SU-DHL-6 (cell line): ENCODE results near the gene AMT.

Experiments used
- H2AFZ ChIP-seq: fragments of 200-600 bp; sonication (generic); 2 replicates; pipeline ENCODE4 v1.6.1; 2014; ENCODE audit warnings: low read depth, mild to moderate bottlenecking, moderate library complexity, mixed read lengths, antibody characterized with exemption, low read length; ENCODE audit not compliant: severe bottlenecking
- H3F3A ChIP-seq: fragments of 200-600 bp; shearing (Covaris generic); 2 replicates; pipeline ENCODE4 v1.6.0; 2016; ENCODE audit warnings: antibody characterized with exemption, mild to moderate bottlenecking; ENCODE audit not compliant: insufficient read depth
- H3K27ac ChIP-seq: fragments of 200-600 bp; sonication (generic); 2 replicates; pipeline ENCODE4 v1.5.1; 2016; ENCODE audit warnings: low read depth, mild to moderate bottlenecking, low read length, moderate library complexity, mixed read lengths
- H3K27me3 ChIP-seq: fragments of 200-600 bp; sonication (generic), shearing (Covaris generic); 2 replicates; pipeline ENCODE4 v1.6.0; 2014; ENCODE audit warnings: mild to moderate bottlenecking, low read length
- H3K36me3 ChIP-seq: fragments of 200-600 bp; sonication (generic); 2 replicates; pipeline ENCODE4 v1.6.1; 2014; ENCODE audit warnings: mild to moderate bottlenecking, low read length, mixed read lengths
- H3K4me2 ChIP-seq: fragments of 300-600, 200-600 bp; shearing (Covaris generic), sonication (generic); 2 replicates; pipeline ENCODE4 v1.6.0; 2014; ENCODE audit warnings: low read length, low read depth, mild to moderate bottlenecking; ENCODE audit not compliant: poor library complexity, severe bottlenecking
- H3K4me3 ChIP-seq: fragments of 200-600 bp; sonication (generic); 2 replicates; pipeline ENCODE4 v1.5.1; 2014; ENCODE audit warnings: antibody characterized with exemption, low read length, mild to moderate bottlenecking, mixed read lengths; ENCODE audit not compliant: insufficient read depth, poor library complexity, severe bottlenecking
- H3K79me2 ChIP-seq: fragments of 200-600 bp; sonication (generic); 2 replicates; pipeline ENCODE4 v1.6.1; 2014; ENCODE audit warnings: mild to moderate bottlenecking, low read length, moderate library complexity; ENCODE audit not compliant: insufficient read depth
- H3K9ac ChIP-seq: fragments of 200-600 bp; sonication (generic); 2 replicates; pipeline ENCODE4 v1.7.0; 2014; ENCODE audit warnings: mild to moderate bottlenecking, low read length
- H3K9me2 ChIP-seq: fragments of 200-600 bp; sonication (generic); replicated peaks from 2 replicates; pipeline ENCODE4 v1.6.1; 2014; ENCODE audit warnings: low read length; ENCODE audit not compliant: insufficient read depth
- H3K9me3 ChIP-seq: fragments of 200-600 bp; sonication (generic); 2 replicates; pipeline ENCODE4 v1.6.1; 2014; ENCODE audit warnings: low read length, mixed read lengths; ENCODE audit not compliant: insufficient read depth
- H4K20me1 ChIP-seq: fragments of 200-600 bp; sonication (generic); 2 replicates; pipeline ENCODE4 v1.6.1; 2014; ENCODE audit warnings: low read depth, mild to moderate bottlenecking, antibody characterized with exemption, low read length, moderate library complexity, mixed read lengths
- EZH2phosphoT487 ChIP-seq: fragments of 200-600 bp; sonication (generic), shearing (Covaris generic); conservative IDR thresholded peaks from 2 replicates; pipeline ENCODE4 v1.6.1; 2018; ENCODE audit warnings: mild to moderate bottlenecking, antibody characterized with exemption, low read length, moderate library complexity, mixed read lengths
- TF ChIP-seq, protein P1 (sequence below): fragments of 200-600 bp; sonication (generic); IDR thresholded peaks from one replicate; pipeline ENCODE4 v1.5.1; 2017; ENCODE audit warnings: antibody characterized with exemption, mild to moderate bottlenecking, low read length, moderate library complexity; ENCODE audit not compliant: insufficient read depth, poor library complexity, severe bottlenecking

Gene AMT

DNA sequence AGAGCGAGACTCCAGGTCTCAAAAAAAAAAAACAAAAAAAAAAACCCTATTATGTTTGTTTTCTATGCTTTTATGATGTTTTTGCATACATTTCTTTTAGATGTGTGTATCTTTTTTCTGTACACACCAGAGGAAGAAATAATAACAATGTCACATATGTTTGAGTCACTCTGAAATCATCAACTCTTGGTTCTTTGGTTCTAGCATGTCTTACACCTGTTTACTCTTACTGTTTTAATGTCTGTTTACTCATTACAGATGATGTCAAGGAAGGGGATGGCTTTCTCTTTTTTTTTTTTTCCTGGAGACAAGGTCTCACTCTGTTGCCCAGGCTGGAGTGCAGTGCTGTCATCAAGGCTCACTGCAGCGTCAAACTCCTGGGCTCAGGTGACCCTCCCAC lies 34.6 kb downstream of the AMT start:
- Histone ChIP-seq H3K27ac (no peak overlapping the region), H3K9ac (no peak overlapping the region), H3K36me3 (no peaks in the 10 kb centered on the region), H3K4me2 (no peak overlapping the region), H3K9me2 (no peaks in the 10 kb centered on the region), H2AFZ (no peak overlapping the region), H3K9me3 (no peaks in the 10 kb centered on the region), H4K20me1 (peaks cover 13% of the 10 kb centered on the region), H3K4me3 (no peak overlapping the region), H3K79me2 (peaks cover 99% of the 10 kb centered on the region), H3F3A (peaks cover 7% of the 10 kb centered on the region), H3K27me3 (no peaks in the 10 kb centered on the region)
- TF ChIP-seq, protein P1, sequence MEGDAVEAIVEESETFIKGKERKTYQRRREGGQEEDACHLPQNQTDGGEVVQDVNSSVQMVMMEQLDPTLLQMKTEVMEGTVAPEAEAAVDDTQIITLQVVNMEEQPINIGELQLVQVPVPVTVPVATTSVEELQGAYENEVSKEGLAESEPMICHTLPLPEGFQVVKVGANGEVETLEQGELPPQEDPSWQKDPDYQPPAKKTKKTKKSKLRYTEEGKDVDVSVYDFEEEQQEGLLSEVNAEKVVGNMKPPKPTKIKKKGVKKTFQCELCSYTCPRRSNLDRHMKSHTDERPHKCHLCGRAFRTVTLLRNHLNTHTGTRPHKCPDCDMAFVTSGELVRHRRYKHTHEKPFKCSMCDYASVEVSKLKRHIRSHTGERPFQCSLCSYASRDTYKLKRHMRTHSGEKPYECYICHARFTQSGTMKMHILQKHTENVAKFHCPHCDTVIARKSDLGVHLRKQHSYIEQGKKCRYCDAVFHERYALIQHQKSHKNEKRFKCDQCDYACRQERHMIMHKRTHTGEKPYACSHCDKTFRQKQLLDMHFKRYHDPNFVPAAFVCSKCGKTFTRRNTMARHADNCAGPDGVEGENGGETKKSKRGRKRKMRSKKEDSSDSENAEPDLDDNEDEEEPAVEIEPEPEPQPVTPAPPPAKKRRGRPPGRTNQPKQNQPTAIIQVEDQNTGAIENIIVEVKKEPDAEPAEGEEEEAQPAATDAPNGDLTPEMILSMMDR = no peak
- TF ChIP-seq EZH2phosphoT487 = no peak

DNA sequence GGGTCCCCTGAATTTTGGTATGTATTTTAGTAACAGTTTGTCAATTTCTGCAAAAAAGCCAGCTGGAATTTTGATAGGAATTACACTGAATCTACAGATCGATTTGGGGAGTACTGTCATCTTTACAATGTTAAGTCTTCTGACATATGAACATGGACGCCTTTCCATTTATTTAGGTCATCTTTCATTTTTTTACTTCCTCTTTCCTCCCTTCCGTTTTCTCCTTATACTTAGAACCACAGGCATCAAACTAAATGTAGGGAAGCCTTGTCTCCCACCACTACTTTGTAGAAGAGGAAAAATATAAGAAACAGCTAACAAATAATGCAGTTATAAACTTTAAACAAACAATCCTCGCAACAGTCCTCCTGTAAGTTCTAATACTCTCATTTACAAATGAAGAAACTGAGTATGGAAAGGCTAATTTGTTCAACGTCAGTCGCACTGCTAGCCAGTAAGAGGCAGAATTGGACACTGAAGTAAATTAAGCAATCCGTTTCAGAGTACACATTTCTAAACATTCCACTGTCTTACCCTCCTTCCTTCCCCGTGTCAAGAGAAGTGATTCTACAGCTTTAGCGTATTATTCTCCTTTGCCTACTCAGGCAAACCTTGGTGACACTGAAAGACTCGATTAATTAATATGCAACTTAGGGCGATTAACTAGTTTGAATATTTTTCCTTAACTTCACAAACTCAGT lies 36.1 kb downstream of the AMT start:
- TF ChIP-seq, protein P1 = no peak
- TF ChIP-seq EZH2phosphoT487 = no peak
- Histone ChIP-seq H3K9ac (no peak overlapping the region), H3K27me3 (no peaks in the 10 kb centered on the region), H3K27ac (no peak overlapping the region), H3F3A (peaks cover 7% of the 10 kb centered on the region), H3K4me2 (no peak overlapping the region), H3K79me2 (peaks cover 99% of the 10 kb centered on the region), H3K9me3 (no peaks in the 10 kb centered on the region), H2AFZ (no peak overlapping the region), H3K4me3 (no peak overlapping the region), H3K36me3 (no peaks in the 10 kb centered on the region), H3K9me2 (no peaks in the 10 kb centered on the region), H4K20me1 (peaks cover 13% of the 10 kb centered on the region)

DNA sequence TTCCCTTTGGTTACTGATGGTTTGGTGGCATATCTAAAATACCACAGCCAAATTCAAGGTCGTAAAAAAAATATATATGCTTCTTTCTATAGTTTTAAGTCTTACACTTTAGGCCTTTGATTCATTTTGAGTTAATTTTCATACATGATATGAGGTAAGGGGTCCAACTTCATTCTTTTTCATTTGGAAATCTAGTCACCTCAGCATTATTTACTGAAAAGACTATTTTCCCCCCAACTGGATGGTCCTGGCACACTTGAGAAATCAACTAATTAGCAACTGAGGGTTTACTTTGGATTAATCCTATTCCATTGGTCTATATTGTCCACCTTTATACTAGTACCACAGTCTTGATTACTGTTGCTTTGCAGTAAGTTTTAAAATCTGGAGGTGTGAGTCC lies 36.7 kb downstream of the AMT start:
- Histone ChIP-seq H3K9me3 (no peaks in the 10 kb centered on the region), H3K9ac (no peak overlapping the region), H2AFZ (no peak overlapping the region), H3K27ac (no peak overlapping the region; the same call in 1 of the 2 replicates), H3F3A (peaks cover 7% of the 10 kb centered on the region), H3K4me3 (no peak overlapping the region), H3K9me2 (no peaks in the 10 kb centered on the region), H3K79me2 (peaks cover 99% of the 10 kb centered on the region), H3K27me3 (no peaks in the 10 kb centered on the region), H3K4me2 (no peak overlapping the region), H4K20me1 (peaks cover 13% of the 10 kb centered on the region), H3K36me3 (no peaks in the 10 kb centered on the region)
- TF ChIP-seq, protein P1 = no peak
- TF ChIP-seq EZH2phosphoT487 = no peak
